Measurements from ENCODE around the gene NIBAN1. TPM values are rescaled to one million over a fixed set of nuclear protein-coding genes. Genes with fewer than 3 reads are reported as not detected.

Gene NIBAN1
- total RNA-seq, 1 experiment from 2014 or later, result 5.9 TPM

GRCh38 chr1:184990204-184990603 lies 15.9 kb upstream of the NIBAN1 start:
- no peak overlapping the region for H3K27ac Mint-ChIP-seq
- no peak overlapping the region for H2AFZ ChIP-seq (ENCODE audit: low read length)
- WGBS (ENCODE audit: extremely low coverage, insufficient read length, low lambda C conversion rate), result no CpG with 5 or more reads among the region's 1 CpG

More at GRCh38 chr1:184990204-184990603, 15.9 kb upstream of the NIBAN1 start:
- H3K4me3 Mint-ChIP-seq, result no peak overlapping the region
- no peak overlapping the region for H2BK12ac ChIP-seq (ENCODE audit: insufficient read length, low read depth, low read length)
- no peaks in the 10 kb centered on the region for H3K9me3 ChIP-seq (ENCODE audit: control insufficient read depth, low read depth, low read length)
- no peak overlapping the region for H3K4me2 ChIP-seq (ENCODE audit: insufficient read depth, insufficient read length, low read length)
- peaks cover 8 to 12% of the 10 kb centered on the region in 2 experiments for H3K4me1 Mint-ChIP-seq
- no peaks in the 10 kb centered on the region for H3K27me3 ChIP-seq (ENCODE audit: insufficient read depth, low read length)
- H3T11ph ChIP-seq (ENCODE audit: low read length), result no peak overlapping the region
- no peaks in the 10 kb centered on the region for H3K79me2 ChIP-seq (ENCODE audit: insufficient read depth, low read length)
- no peaks in the 10 kb centered on the region for H4K20me1 ChIP-seq (ENCODE audit: control insufficient read depth, insufficient read depth, insufficient read length)
- H3K23ac ChIP-seq (ENCODE audit: insufficient read length, low read depth, low read length), result no peak overlapping the region
- no peak overlapping the region for H3K14ac ChIP-seq (ENCODE audit: insufficient read depth, low read length)
- no peaks in the 10 kb centered on the region for H3K79me1 ChIP-seq (ENCODE audit: insufficient read depth, low read depth, low read length, poor library complexity, severe bottlenecking)
- H2BK5ac ChIP-seq (ENCODE audit: insufficient read length, low read length), result no peak overlapping the region
- peaks cover 1% of the 10 kb centered on the region for H3K27me3 Mint-ChIP-seq (ENCODE audit: low read depth)
- no peak overlapping the region for H4K5ac ChIP-seq (ENCODE audit: insufficient read length, low read depth, low read length)
- no peak overlapping the region for H3K27ac ChIP-seq (ENCODE audit: insufficient read length, low read depth, low read length)
- H2BK15ac ChIP-seq (ENCODE audit: low read depth, low read length), result no peak overlapping the region
- H3K9me3 Mint-ChIP-seq, result peaks cover 0 to 5% of the 10 kb centered on the region in 2 experiments; a peak in 2 of 5 replicates
- no peak overlapping the region for H2BK120ac ChIP-seq (ENCODE audit: low read depth, low read length, poor library complexity, severe bottlenecking)
- H4K91ac ChIP-seq (ENCODE audit: insufficient read length, low read depth, low read length), result no peak overlapping the region
- peaks cover 0 to 5% (median 0%) of the 10 kb centered on the region in 3 experiments; a peak in 2 of 7 replicates for H3K36me3 Mint-ChIP-seq (ENCODE audit: insufficient read depth in 1 of 3, low read depth in 3 of 3)
- no peak for DNase-seq
- H3K56ac ChIP-seq (ENCODE audit: insufficient read length, low read depth, low read length), result no peak overlapping the region
- H3K23me2 ChIP-seq (ENCODE audit: insufficient read length, low read depth, low read length, poor library complexity, severe bottlenecking), result no peaks in the 10 kb centered on the region
- H3K18ac ChIP-seq (ENCODE audit: insufficient read length, low read depth, low read length), result no peak overlapping the region
- TF ChIP-seq CTCF (conservative IDR thresholded peaks at IDR 0.05), result no peak
- no peak overlapping the region for H2AK5ac ChIP-seq (ENCODE audit: insufficient read length, low read length)
- H2BK20ac ChIP-seq (ENCODE audit: low read depth, low read length, poor library complexity, severe bottlenecking), result no peak overlapping the region
- no peak overlapping the region for H4K8ac ChIP-seq (replicated peaks; ENCODE audit: insufficient read length, low read depth, low read length)
- no peaks in the 10 kb centered on the region for H3K4me1 ChIP-seq (ENCODE audit: insufficient read depth, low read length)
- H3K9ac ChIP-seq (ENCODE audit: extremely low read depth, insufficient read length, low read length), result no peak overlapping the region
- H3K4ac ChIP-seq (ENCODE audit: low read depth, low read length), result no peak overlapping the region

Data from H9 (cell line).